GM18520 (cell line): Measurements from ENCODE around the gene ARFGAP3.

ENCODE experiments used
- ATAC-seq: cut with Tn5 transposase; IDR thresholded peaks from one replicate; pipeline ENCODE4 v1.9.1; 2021; ENCODE audit not compliant: unreplicated experiment

Gene ARFGAP3, protein sequence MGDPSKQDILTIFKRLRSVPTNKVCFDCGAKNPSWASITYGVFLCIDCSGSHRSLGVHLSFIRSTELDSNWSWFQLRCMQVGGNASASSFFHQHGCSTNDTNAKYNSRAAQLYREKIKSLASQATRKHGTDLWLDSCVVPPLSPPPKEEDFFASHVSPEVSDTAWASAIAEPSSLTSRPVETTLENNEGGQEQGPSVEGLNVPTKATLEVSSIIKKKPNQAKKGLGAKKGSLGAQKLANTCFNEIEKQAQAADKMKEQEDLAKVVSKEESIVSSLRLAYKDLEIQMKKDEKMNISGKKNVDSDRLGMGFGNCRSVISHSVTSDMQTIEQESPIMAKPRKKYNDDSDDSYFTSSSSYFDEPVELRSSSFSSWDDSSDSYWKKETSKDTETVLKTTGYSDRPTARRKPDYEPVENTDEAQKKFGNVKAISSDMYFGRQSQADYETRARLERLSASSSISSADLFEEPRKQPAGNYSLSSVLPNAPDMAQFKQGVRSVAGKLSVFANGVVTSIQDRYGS

DNA sequence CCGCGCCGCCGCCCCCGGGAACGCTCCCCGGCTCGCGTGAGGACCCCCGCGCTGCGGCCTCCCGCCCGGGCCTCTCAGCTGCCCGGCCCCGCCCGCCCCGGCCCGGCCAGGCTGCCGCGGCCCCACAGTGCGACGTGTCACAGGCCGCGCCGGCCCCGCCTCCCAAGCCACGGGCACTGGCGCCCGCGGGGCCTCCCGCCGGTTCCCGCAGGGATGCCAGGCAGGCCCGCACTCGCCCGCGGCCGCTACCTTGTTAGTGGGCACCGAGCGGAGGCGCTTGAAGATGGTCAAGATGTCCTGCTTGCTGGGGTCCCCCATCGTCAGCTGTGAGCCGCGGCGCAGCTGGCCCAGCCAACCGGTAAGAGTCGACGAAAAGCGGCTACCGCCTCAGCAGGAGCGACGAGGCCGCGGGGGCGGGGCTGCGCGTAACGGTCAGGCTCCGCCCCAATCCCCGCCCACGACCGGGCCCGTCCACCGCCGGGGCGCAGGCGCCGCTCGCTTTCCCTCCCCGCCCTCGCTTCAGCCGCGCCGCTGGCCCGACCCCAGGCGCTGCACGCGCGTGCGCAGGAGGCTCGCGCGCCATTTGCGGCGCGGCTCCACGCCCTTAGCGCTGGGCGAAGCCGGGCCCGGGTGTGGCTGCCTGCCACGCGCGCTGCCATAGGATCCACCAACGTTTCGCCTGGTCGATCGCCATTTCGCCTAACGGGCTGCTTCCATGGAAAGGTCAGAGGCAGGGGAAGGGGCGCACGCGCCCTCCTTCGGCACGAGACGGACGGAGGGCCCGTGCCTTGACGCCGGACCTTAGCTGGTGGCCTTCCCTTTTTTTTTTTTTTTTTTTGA is at the start of gene ARFGAP3:
Gene ARFGAP3, minus strand, starts transcription at position 409 of the 840 bp plus-strand sequence. Its CDS starts 91 bp downstream, at position 318.
- ATAC-seq: peak; percentile 77

DNA sequence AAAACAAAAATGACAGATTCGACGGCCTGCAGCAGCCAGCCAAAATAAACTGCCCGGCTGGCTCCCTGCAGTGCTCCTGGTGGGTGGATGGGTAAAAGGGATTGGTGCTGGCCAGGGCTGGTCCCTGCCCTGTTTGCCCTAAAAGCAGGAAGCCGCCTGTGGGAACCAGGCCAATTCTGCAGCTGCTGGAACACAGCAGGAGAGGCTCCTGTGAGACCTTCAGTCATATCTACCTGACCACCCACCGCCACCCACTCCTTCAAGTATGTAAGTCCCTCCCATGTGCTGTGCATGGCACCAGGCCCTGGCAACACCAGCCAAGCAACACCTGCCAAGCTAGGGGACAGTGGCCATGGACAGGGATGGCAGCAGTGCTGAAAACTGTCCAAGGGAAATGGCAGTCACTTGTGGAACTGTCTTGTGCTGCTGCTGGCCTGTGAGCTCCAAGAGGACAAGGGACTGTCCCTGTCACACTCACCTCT is 48.7 kb upstream of the ARFGAP3 start:
- ATAC-seq: no peak

DNA sequence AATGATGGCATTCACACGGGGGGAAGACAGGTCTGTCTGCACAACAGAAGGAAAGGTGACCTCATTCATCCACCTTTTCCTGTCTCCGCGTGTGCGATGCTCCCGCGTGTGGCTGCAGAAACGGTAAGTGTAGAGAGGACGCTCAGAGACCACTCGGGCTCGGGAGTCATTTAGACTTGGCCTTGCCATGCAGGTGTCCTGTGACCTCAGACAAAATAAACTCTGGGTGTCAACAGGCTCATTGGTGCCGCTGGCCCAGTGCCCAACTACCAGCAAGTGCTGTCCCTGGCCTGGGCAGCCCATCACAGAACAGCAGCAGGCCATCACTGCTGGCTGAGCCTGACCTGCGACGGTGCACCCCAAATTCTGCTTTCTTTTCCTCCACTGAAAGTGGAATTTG is 48.1 kb upstream of the ARFGAP3 start:
- no peak for ATAC-seq

DNA sequence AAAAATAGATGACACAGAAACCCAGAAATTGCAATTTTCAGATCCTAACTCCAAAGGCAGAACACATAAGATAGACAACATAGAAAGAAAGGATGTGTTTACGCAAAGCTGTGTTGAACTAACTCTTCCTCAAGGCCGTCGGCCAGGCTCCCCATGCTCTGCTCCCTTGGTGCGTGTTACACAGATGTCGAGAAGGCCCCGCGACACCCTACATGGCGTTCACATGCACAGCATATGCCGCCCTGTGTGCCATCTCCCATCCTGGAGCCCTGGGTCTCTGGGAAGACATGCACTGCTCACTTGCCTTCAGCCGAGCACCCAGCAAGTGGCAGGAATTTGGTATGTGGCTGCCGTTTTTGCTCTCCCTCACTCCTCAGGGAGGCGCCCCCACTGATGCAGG is 47.0 kb upstream of the ARFGAP3 start:
- no peak for ATAC-seq

DNA sequence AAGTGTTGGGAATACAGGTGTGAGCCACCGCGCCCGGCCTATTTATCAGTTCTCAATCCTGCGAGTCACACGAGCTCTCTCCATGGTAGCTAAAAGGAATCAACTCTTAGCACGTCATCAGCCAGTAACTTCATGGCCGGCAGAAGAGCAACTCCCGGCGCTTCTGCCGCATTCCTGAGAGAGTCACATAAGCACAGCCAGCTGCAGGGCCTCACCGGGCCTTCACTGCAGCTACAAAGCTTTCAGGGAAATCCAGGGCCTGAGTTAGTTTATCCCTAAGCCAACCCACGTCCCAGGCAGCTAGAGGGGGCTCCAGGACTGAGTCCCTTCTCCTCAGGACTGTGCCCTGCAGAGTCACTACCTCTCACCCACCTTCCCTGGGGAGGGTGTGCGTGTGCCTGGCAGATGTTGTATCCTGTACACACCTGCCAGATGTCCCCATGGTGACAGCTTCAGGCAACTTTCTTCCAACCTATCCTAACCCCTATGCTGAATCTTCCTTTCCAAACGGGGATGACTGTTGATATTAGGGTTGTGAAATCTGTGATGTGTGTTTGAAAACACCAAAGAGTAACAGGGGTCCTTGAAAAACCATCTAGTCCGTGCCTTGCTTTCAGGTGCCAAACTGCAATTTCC is 45.9 kb upstream of the ARFGAP3 start:
- no peak for ATAC-seq

DNA sequence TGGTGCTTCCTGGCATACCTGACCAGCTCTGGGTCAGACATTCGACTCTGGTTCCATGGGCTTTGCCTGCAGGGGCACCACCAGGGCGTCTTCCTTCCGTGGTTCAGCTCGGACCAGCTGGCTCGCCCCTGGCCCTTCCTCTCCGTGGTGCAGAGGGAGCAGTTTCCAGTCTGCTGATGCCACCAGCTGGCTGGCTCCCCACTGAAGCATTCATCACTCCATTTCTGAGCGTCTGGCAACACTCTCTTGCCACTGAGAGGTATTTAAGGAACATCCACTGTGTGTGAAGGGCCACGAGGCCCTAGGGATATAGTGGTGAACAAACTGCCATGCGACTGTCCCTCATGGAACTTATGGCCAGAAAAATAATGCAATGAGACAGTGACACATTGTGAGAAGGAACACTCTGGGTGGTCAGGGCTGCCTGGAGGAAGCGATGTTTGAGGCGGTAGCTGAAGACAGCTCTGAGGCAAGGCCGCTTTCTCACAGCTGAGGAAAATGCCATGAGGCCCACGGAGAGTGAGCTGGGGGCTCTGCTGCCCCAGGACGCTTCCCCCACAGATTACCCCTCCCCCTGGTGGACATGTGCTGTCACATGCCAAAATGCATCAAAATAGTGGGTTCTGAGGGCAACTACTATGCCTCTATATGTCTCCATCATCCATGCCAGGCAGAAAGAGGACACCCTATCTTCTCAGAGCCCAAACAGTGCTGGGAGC is 44.9 kb upstream of the ARFGAP3 start:
- no peak for ATAC-seq

DNA sequence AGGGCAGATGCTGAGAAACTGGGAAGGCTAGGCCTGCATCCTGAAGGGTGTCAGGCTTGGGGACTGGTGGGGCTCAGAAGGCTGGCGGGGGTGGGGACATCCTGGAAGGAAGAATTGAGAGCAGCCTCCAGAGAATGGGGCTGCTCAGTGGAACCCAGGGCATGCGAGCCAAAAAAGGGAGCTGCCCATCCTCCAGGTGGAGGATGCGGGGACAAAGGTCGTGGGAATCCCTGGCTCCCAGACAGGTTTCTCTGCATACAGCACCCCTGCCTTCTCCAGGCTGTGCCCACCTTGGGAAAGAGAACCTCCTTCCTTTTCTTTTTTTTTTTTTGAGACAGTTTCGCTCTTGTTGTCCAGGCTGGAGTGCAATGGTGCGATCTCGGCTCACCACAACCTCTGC is 40.9 kb upstream of the ARFGAP3 start:
- ATAC-seq: no peak

DNA sequence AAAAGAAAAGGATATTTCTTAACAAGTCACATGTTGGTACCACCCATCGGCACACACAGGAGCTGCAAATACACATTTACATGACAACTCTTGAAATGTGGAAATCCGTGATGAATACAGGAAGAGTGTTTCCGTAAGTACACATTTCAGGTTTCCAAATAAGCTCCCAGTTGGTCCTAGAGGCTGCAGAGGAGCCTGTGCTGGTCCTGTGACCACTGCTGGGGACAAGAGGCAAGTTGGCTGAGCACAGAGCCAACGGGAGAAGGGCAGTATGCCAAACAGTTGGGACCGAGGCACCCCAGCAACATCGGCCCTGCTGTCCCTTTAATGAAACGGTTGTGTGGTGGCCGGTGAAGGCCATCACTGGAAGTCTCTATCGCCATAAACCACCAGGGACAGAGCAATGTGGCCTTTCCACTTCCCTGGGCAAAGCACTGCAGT is 38.5 kb upstream of the ARFGAP3 start:
- ATAC-seq: no peak

DNA sequence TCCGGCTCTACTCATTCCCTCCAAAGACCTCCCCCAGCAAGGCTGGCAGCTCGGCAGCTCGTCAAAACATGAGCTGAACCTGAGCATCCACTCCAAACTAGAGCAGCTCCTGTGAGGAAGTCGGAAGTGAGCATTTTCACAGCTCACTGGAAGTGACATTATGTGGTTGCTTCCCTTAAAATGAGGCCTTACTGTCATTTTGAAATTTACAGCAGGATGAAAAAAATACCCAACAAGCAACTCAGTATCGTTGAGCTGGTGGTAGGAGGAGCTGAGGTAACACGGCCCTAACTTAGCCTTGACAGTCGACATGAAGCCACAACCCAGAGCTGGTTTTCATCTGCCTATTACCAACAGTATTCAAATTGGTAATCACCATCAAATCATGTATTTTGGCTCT is 38.0 kb upstream of the ARFGAP3 start:
- ATAC-seq: no peak

DNA sequence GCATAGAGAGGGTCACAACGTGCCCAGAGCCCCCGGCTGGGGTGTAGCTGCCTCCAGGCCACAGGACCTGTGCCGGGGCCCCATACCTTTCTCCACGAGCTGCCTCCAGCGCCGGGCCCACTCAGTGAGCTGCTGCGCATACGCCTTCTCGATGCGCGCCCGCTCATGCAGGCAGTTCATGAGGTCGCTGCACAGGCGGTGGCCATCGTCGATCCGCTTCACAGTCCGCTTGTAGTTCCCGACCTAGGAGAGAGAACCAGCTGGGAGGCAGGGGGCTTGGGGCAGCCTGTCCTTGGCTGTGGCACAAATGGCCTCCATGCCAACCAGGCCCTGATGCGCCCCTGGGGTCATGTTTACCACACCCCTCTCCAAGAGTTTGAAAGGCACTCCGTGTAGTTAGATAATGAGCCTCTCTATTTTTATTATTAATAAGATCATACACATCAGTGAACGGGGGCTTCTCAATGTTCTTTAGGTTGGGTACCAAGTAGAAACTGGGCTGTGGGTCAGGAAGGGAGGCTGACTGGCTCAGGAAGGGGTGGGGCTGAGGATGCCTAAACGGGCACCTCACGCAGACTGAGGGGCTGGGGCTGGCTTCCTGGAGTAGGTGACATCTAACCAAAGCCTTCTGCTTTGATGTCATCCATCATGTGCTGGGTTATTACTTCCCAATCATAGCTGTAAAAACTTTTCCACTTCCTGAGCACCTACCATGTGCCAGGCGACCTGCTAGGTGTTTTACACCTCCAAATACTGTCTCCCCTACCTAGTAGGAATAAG is 36.5 kb upstream of the ARFGAP3 start:
- ATAC-seq: no peak

DNA sequence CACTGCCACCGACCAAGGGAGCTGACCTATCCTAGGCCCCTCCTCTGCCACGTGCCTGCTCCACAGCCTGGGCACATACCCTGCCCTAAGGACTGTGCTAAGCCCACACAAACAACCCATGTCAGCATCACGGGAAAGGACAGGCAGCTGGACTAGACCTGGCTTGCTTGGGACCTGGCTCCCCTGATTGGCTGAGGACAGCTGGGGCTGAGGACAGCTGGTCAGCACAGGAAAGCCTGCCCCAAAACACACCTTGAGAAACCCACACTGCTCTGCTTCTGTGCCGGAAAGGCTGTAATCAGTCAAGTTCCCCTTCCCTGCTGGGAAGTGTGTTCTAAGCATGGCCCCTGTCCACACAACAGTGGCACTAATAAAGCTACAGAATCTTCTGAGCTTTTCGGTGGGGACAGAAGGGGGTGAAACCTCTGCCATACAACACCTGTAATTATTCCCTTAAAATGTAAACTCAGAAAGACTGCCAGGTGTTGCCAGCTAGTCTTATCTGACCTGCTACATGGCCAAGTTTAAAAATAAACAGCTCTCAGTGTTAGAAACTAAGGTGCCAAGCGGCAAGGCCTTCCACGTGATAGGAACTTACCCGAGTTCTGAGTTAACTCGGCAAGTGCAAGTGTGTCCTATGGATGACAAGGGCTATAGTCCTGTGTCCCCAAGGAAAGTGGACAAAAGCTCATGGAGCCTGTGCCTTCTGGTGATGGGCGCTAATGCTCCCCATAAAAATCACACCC is 35.7 kb upstream of the ARFGAP3 start:
- no peak for ATAC-seq

DNA sequence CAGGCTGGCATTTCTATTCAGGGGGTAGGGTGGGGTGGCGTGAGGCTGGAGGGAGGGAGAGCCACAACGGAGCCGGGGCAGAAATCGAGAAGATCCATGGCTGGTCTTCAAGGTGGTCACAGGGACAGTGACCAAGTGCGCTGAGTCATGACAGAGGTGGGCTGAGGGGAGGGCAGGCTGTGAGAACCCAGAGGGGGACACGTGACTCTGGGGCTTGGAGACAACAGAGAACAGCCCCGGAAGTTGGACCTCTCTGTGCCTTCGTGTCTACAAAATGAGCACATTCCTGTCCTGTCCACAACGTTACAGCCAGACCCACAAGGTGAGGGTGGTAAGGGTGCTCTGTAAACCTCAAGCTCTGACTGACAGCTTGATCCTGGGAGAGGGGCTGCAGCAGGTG is 35.1 kb upstream of the ARFGAP3 start:
- ATAC-seq: no peak

DNA sequence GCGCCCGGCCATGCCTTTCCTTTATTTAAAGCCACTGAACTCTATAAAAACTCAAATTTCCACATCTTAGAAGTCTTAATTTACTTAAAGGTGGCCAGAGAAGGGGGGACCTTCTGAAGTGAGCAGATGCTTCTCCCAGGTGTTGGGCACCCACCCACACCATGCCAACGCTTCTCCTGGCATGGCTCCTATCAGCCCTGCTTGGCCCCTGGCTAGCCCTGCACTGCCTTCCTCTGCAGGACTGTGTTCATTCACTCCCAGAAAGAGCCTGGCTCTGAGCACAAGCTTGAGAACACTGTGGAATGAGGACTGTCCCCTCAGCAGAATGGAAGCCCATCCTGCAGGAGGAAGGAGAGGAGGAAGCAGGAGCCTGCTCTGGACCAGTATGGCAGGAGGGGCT is 34.6 kb upstream of the ARFGAP3 start:
- ATAC-seq: no peak

DNA sequence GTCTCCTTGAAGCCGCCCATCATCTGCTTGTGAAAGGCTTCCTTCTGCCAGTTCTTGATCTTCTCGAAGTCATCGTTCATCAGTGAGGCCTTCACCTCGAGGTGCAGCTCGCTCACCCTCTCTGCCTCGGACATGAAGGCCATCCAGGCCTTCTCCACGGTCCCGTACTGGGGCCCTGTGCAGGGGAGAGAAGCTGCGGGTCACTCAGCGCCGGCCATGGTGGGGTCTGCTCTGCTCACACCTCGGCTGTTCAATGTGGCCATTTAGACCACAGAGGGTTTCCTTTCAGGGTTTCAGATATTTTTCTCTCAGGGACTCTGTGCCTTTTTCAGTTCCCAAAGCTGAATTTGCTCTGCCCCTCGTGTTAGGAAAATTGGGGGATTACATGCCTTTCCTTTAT is 33.9 kb upstream of the ARFGAP3 start:
- ATAC-seq: no peak

DNA sequence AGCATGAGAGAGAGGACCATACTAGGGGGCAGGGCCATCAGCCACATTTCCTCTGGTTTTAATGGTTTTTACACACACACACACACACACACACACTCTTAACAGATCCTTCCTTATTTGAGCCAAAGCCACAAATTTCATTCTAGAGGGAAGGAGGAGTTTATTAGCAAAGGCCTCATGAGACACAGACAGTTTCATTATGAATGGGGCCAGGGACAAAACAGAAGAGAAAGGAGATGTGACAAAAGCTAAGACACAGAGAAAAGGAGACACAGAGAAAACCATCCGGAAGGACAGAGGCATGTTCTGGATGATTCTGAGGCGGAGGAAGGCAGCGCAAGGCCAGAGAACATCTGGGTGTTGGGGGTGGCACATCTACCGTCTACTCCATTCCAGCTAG is 32.2 kb upstream of the ARFGAP3 start:
- no peak for ATAC-seq

DNA sequence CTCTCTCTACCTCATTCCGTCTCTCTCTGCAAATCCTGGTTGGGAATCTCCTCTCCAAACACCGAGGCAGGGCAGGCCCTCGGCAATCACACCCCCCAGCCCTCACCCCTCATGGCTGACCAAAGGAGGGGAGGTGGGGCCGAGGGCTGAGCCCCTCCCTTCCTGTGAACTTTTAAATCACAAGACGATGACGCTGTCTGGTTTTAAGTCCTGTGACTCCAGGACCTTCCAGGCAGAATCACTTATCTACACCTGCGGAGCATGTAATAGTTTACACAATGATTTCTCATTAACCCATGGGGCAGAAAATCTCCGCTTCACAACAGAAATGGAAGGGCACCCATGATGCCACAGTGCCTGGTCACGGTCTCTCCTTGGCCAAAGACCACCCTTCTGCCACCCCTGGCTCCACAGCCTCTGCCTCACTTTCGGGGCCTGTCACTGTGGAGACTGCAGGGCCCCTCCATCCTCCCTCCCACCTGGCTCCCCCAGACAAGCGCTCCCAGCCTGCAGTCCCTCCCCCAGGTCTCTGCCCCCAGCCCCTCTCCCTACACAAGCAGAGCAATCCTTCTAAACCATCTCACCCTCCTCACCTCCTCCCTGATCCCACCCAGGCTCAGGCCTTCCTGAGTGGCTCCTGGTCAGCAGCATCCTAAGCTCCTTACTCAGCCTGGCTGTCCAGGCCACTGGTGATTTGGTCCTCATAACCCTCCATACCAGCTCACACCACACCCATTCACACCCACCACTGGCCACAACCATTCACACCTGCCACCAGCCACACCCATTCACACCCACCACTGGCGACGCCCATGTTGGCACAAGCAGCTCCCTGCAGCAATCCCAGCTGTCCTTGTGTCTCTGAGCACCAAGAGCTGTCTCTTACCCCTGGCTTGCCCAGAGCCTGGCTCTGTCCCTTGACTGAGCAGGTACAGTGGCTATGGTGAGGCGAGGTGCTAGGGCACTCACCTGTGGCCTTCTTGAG is 30.7 kb upstream of the ARFGAP3 start:
- no peak for ATAC-seq

DNA sequence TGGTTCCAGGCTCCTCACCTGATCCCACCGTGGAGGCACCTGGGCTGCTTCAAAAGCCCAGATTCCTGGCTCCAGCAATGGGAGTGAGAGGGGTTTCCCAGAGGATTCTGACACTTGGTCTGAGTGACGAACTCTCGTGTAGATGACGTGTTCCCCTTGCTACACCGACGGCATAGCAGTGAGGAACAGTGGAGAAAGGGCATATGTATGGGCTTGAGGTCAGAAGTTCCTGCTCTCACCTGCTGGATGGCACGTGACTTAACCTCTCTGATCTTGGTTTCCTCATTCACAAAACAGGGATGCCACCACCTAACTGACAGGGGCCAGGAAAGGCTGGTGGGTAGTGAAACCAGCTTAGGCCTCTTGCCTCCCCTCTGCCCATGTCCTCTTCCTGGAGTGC is 30.0 kb upstream of the ARFGAP3 start:
- ATAC-seq: no peak

DNA sequence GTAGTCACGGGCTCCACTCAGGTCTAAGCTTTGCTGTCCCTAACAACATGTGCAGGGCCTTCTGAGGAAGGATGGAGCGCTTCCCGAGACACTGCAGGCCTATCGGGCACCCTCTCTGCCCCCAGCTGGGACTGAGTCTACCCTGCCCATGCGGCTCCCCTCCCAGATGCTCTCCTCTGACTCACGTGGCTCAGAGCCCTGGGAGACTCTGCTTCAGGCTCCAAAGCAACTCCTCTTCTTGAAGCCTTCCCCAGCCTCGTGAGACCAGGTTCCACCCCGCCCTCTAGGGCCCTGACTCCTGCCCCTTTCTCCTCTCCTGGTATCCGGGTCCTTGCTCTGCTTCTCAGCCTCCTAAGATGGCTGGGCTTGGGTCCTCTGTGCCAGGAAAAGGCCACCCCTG is 28.4 kb upstream of the ARFGAP3 start:
- no peak for ATAC-seq
